Pancreas (tissue), 10 donors: ENCODE data around the gene GDPD5. TPM values are rescaled to one million over a fixed set of nuclear protein-coding genes. Genes with fewer than 3 reads are reported as not detected.
A peak's percentile ranks its signal among the peaks of the same experiment; 100 is the strongest.

Experiments
- ATAC-seq, 4 donors: fragments of 200-7000 bp; cut with Tn5 transposase; one replicate each; pipeline versions ENCODE4 v1.8.0 to v1.9.1; 2020; ENCODE audit warnings: mild to moderate bottlenecking in 4 of 4, moderate library complexity in 4 of 4
- DNase-seq, 6 donors: peaks; one replicate each; pipeline ENCODE4 v3.0.0-alpha.2; 2020
- FAIRE-seq: peaks from 2 replicates; lab custom pipeline; 2012; peaks lifted over from hg19 to GRCh38; lab: Jason Lieb, UNC
- H3K27ac ChIP-seq, 4 donors: fragments of 200-600 bp; sonication (generic); 1 replicate in 3 of 4; 2 replicates in 1 of 4; pipeline versions ENCODE4 v1.5.0 to v1.8.0; 2020
- H3K27me3 ChIP-seq, 4 donors: fragments of 200-600 bp; one replicate each; pipeline ENCODE4 v1.8.0; 2021
- H3K36me3 ChIP-seq, 3 donors: fragments of 200-600 bp; sonication (generic) in 1 of 3; one replicate each; pipeline versions ENCODE4 v1.5.0 to v1.8.0; 2020 to 2021
- H3K4me1 ChIP-seq, 3 donors: fragments of 200-600 bp; one replicate each; pipeline ENCODE4 v1.8.0; 2021
- H3K4me3 ChIP-seq, 4 donors: fragments of 200-600 bp; sonication (generic) in 2 of 4; one replicate each; pipeline versions ENCODE4 v1.5.0 to v1.8.0; 2020 to 2021
- H3K9me3 ChIP-seq, 4 donors: fragments of 200-600 bp; one replicate each; pipeline ENCODE4 v1.8.0; 2021
- CTCF ChIP-seq, 4 donors: fragments of 200-600 bp; sonication (generic) in 3 of 4; IDR thresholded peaks; one replicate each; pipeline versions ENCODE4 v1.5.0 to v1.8.0; 2021; ENCODE audit warnings: antibody characterized with exemption in 4 of 4
- WGBS, 2 donors: extraction: QIAGEN DNeasy Blood & Tissue Kit; methylation state at CpG; one replicate each; pipeline ENCODE4 v1.1.7; 2013; 5-methylcytosine and 5-hydroxymethylcytosine counted together
- intact Hi-C, 3 donors: fragments of 100-400 bp; cut with DNase I; formaldehyde crosslinking; loops; one replicate each; pipeline versions ENCODE4 v1.11.1 to v1.14.2; 2022
- polyA plus RNA-seq, 2 donors: library from polyadenylated mRNA; stranded (reverse); fragments of 200-250 nt; gene quantifications; one replicate each; pipeline ENCODE4 v1.2.3, GENCODE V29; 2013
- total RNA-seq, 6 donors: library from RNA; stranded (reverse); fragmentation: NEBNext Ultra II Directional in 4 of 6; extraction: Animal tissue kit (Norgen Biotek cat#: 25700) in 4 of 6; gene quantifications; one replicate each; pipeline versions ENCODE4 v1.2.1 to v1.2.4, GENCODE V29; 2021 to 2023
- donor health status: healthy with polysubstance abuse.
- donor health status: DM: no; HTN: no; CAD: no; lungs with moderate emphysema.
- donor health status: DM: no; HTN: no; CAD: no.
- donor health status: control.
- donor health status: control.
- donor health status: Bipolar disorder and iron deficiency.
- donor health status: DM: yes; HTN: yes; CAD: no.
- donor health status: DM: no; HTN: no; CAD: no.
- donor health status: DM: no; HTN: no; CAD: no.
- donor health status: DM: yes; HTN: yes; CAD: no.

Gene GDPD5
- total and polyA plus RNA-seq, 8 donors: 24.3 to 92.9 (median 32.7) TPM

GRCh38 chr11:75430714-75431532 lies 94.8 kb downstream of the GDPD5 start:
- DNase-seq: peak in 2 of 6 donors; percentile 41 to 50
- peak; percentile 8 to 19 (median 15) for ATAC-seq
- H3K27ac ChIP-seq: peak overlapping the region in 1 of 4 donors; percentile 28
- peaks cover 3 to 7% (median 4%) of the 10 kb centered on the region in 3 donors for H3K4me1 ChIP-seq
- no peaks in the 10 kb centered on the region for H3K27me3 ChIP-seq
- TF ChIP-seq CTCF (IDR thresholded peaks at IDR 0.05): no peak
- H3K9me3 ChIP-seq: no peaks in the 10 kb centered on the region
- no peak for FAIRE-seq
- H3K4me3 ChIP-seq: peak overlapping the region; percentile 11 to 41 (median 32)
- WGBS, 2 donors: 17 to 22% methylated on average over 32 of the region's 32 CpGs
- intact Hi-C loops: no loop called here
- no peaks in the 10 kb centered on the region for H3K36me3 ChIP-seq

GRCh38 chr11:75429902-75430713 lies 95.6 kb downstream of the GDPD5 start:
- intact Hi-C loops: no loop called here
- 4% methylated on average over 105 to 134 of the region's 134 CpGs for WGBS, 2 donors
- ATAC-seq (peak; percentile 24 to 74 (median 38)), DNase-seq (peak in 5 of 6 donors; percentile 63 to 90 (median 78)), FAIRE-seq (no peak)
- H3K27me3 ChIP-seq: no peaks in the 10 kb centered on the region
- H3K27ac ChIP-seq: peak overlapping the region in 1 of 4 donors; percentile 28
- no peaks in the 10 kb centered on the region for H3K9me3 ChIP-seq
- H3K4me3 ChIP-seq: peak overlapping the region; percentile 11 to 41 (median 32)
- peaks cover 3 to 7% (median 4%) of the 10 kb centered on the region in 3 donors for H3K4me1 ChIP-seq
- TF ChIP-seq CTCF (IDR thresholded peaks at IDR 0.05): no peak
- no peaks in the 10 kb centered on the region for H3K36me3 ChIP-seq

GRCh38 chr11:75429641-75429901 lies 96.2 kb downstream of the GDPD5 start:
- no peak for ATAC-seq

GRCh38 chr11:75428989-75429640 lies 96.6 kb downstream of the GDPD5 start:
- H3K27ac ChIP-seq: no peak overlapping the region
- intact Hi-C loops: no loop called here
- no peaks in the 10 kb centered on the region for H3K27me3 ChIP-seq
- TF ChIP-seq CTCF (IDR thresholded peaks at IDR 0.05): no peak
- H3K9me3 ChIP-seq: no peaks in the 10 kb centered on the region
- peaks cover 3 to 7% (median 4%) of the 10 kb centered on the region in 3 donors for H3K4me1 ChIP-seq
- WGBS, 2 donors: 83 to 91% methylated on average over 16 of the region's 16 CpGs
- ATAC-seq (no peak), DNase-seq (peak in 3 of 6 donors; percentile 1 to 26 (median 18)), FAIRE-seq (no peak)
- H3K36me3 ChIP-seq: no peaks in the 10 kb centered on the region
- no peak overlapping the region for H3K4me3 ChIP-seq

More at GRCh38 chr11:75429641-75429901, 96.2 kb downstream of the GDPD5 start:
- no peaks in the 10 kb centered on the region for H3K9me3 ChIP-seq
- no peaks in the 10 kb centered on the region for H3K36me3 ChIP-seq
- DNase-seq (no peak), FAIRE-seq (no peak)
- no peak for TF ChIP-seq CTCF (IDR thresholded peaks at IDR 0.05)
- intact Hi-C loops: no loop called here
- no peak overlapping the region for H3K27ac ChIP-seq
- WGBS, 2 donors: 39 to 46% methylated on average over 25 of the region's 25 CpGs
- peaks cover 3 to 7% (median 4%) of the 10 kb centered on the region in 3 donors for H3K4me1 ChIP-seq
- peak overlapping the region in 3 of 4 donors; percentile 26 to 41 (median 37) for H3K4me3 ChIP-seq
- no peaks in the 10 kb centered on the region for H3K27me3 ChIP-seq
